ENCODE data around the gene COX14.

Gene COX14

DNA sequence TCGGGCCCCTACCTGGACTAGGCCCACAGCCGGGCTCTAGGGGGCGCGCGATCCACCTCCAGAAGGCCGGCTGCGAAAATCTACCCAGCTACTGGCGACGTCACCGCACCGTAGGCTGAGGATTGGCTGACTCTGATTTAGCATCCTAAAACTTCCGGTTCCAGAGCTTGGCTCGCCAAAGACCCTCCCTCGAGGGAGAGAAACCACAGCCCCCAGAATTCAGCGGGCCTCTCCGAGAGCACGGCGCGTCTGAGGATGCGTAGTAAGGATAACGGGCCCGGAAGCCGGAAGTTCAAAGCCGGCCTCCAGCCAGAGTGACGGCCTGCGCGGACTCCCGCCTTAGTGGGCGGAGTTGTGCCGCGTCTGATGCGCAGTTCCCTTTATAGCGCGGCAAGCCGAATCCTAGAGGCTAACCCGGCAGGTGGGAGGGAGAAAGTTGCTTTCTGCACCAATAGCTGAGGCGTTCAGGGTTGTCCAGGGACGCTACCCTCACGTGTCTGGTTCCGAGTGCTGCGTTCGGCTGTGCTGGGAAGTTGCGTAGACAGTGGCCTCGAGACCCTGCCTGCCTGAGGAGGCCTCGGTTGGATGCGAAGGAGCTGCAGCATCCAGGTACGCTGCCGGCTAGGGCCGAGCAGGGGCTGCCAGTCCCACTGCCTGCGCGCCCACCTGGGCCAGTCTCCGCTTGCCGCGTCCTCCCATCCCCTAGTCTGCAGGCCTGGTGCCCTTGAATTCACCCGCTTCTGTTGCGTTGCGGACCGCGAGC lies at the start of gene COX14:
COX14 (plus strand) TSS at position 544 of the 763 bp plus-strand sequence. CDS start 7,808 bp downstream, outside the sequence.
- TF ChIP-seq EZH2 (IDR thresholded peaks at IDR 0.05): no peak
- peak; percentile 85 for TF ChIP-seq POLR2AphosphoS5 (IDR thresholded peaks at IDR 0.05; ENCODE audit: borderline replicate concordance, low read depth, low read length)
- peak; percentile 37 for TF ChIP-seq FOXP2 (optimal IDR thresholded peaks at IDR 0.05; ENCODE audit: control extremely low read depth, extremely low read length, insufficient read depth)
- peak; percentile 95 for DNase-seq (ENCODE audit: low read depth, low spot score)
- no peaks in the 10 kb centered on the region for H3K36me3 ChIP-seq (ENCODE audit: insufficient read depth, low read length)
- H3K9me3 ChIP-seq (ENCODE audit: low read depth, low read length): no peaks in the 10 kb centered on the region
- peak within 1 kb of the TSS; percentile 100 for H3K4me3 ChIP-seq
- peak within 1 kb of the TSS; percentile 88 for H3K9ac ChIP-seq (ENCODE audit: insufficient read length)
- H3K27ac ChIP-seq: peak within 1 kb of the TSS; percentile 85

DNA sequence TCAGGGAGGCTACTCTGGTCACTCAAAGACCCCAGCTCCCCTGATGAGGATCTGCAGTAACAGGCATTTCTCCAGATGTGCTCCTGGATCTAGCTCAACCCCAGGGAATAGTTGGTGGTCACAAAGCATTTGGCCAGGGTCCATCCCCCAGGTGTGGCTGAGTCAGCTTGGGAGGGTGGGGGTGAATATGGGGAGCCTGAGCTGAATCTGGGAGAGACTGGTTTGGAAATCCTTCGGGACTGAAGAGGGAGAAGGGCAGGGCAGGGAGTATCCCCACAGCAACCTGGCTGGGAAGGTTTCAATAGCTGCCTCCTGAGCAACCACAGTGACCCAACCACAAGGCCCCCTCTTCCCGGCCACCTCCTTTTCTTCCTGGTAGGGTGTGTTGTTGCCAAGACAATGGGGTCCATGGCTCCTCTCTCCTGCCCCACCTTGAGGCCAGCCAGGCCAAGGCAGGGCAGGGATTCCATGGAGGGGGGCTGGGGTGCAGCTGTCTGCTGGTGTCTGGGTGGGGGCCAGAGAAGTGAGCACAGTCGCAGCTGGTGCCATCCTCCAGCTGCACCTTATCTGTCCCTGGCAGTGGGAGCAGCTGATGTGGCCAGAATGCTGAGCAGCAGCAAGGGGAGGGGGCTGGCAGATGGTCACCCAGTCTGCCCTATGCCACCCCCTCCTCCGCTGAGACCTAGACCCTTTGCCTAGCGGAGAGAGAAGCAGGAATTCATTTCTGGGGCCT lies 49.1 kb upstream of the COX14 start:
- Histone ChIP-seq H3K4me3 (no peak overlapping the region), H3K36me3 (ENCODE audit: insufficient read depth, low read length) (no peaks in the 10 kb centered on the region), H3K9ac (ENCODE audit: insufficient read length) (no peak overlapping the region), H3K9me3 (ENCODE audit: low read depth, low read length) (no peaks in the 10 kb centered on the region), H3K27ac (no peak overlapping the region)
- no peak for TF ChIP-seq FOXP2 (optimal IDR thresholded peaks at IDR 0.05; ENCODE audit: control extremely low read depth, extremely low read length, insufficient read depth)
- no peak for DNase-seq (ENCODE audit: low read depth, low spot score)

DNA sequence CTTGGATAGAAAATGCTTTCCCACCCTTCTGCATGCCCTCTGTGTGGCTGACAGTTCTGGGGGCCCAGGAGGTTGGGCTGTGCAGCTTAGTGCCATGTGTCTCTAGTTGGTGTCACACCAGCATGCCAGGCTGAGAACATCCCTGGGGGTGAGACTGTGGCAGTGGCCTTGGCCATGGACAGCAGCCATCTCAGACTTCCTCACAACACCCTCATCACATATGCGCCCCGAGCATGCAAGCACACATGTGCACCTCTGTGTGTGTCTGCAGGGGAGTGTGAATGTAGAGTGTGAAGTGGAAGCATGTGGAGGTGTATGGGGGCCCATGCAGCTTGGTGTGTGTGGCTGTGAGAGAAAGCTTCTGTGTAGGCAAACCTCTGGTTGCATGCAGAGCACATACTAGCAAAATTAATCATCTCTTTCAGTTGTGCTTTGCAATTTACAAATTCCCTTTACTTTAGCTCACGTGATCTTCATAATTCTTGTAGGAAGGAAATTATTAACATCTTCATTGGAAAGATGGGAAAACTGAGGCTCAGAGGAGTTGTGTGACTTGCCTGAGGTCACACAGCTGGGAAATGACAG lies 46.2 kb upstream of the COX14 start:
- Histone ChIP-seq H3K4me3 (no peak overlapping the region), H3K36me3 (ENCODE audit: insufficient read depth, low read length) (no peaks in the 10 kb centered on the region), H3K9me3 (ENCODE audit: low read depth, low read length) (no peaks in the 10 kb centered on the region), H3K27ac (no peak overlapping the region), H3K9ac (ENCODE audit: insufficient read length) (no peak overlapping the region)
- TF ChIP-seq POLR2AphosphoS5 (IDR thresholded peaks at IDR 0.05; ENCODE audit: borderline replicate concordance, low read depth, low read length): no peak
- TF ChIP-seq FOXP2 (optimal IDR thresholded peaks at IDR 0.05; ENCODE audit: control extremely low read depth, extremely low read length, insufficient read depth): no peak
- no peak for TF ChIP-seq EZH2 (IDR thresholded peaks at IDR 0.05)
- DNase-seq (ENCODE audit: low read depth, low spot score): no peak

DNA sequence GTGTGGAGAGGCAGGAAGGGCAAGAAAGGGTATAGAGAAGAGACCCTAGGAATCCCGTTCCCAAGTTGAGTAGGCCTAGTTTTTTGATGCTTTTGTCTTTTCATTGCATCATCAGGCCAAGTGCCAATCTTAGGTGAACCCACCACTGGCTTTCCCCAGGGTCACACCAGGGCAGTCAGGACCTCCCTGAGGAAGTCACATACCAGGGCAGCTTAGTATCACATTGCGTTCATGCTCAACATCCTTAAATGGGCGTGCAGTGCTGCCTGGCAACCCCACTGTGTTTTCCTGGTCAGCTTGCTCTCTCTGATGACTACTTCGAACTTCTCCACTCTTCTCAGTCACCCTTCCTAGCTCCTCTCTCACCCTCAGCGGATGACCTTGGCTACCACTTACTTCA lies 45.6 kb upstream of the COX14 start:
- TF ChIP-seq FOXP2 (optimal IDR thresholded peaks at IDR 0.05; ENCODE audit: control extremely low read depth, extremely low read length, insufficient read depth): no peak
- no peak for TF ChIP-seq EZH2 (IDR thresholded peaks at IDR 0.05)
- TF ChIP-seq POLR2AphosphoS5 (IDR thresholded peaks at IDR 0.05; ENCODE audit: borderline replicate concordance, low read depth, low read length): no peak
- Histone ChIP-seq H3K9ac (ENCODE audit: insufficient read length) (no peak overlapping the region), H3K27ac (no peak overlapping the region), H3K9me3 (ENCODE audit: low read depth, low read length) (no peaks in the 10 kb centered on the region), H3K4me3 (no peak overlapping the region), H3K36me3 (ENCODE audit: insufficient read depth, low read length) (no peaks in the 10 kb centered on the region)
- no peak for DNase-seq (ENCODE audit: low read depth, low spot score)

DNA sequence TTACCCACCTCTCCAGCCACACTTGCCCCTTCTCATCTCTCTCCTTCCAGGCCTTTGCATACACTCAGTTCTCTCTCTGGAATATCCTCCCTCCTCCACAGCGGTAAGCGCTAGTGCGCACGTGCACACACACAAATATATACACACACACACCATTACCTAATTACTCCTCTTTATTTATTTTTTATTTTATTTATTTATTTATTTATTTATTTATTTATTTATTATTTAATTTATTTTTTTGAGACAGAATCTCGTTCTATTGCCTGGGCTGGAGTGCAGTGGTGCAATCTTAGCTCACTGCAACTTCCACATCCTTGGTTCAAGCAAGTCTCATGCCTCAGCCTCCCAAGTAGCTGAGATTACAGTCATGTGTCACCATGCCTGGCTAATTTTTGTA lies 43.0 kb upstream of the COX14 start:
- H3K4me3 ChIP-seq: no peak overlapping the region
- H3K9ac ChIP-seq (ENCODE audit: insufficient read length): no peak overlapping the region
- H3K36me3 ChIP-seq (ENCODE audit: insufficient read depth, low read length): no peaks in the 10 kb centered on the region
- TF ChIP-seq POLR2AphosphoS5 (IDR thresholded peaks at IDR 0.05; ENCODE audit: borderline replicate concordance, low read depth, low read length): no peak
- no peak for TF ChIP-seq FOXP2 (optimal IDR thresholded peaks at IDR 0.05; ENCODE audit: control extremely low read depth, extremely low read length, insufficient read depth)
- no peak for TF ChIP-seq EZH2 (IDR thresholded peaks at IDR 0.05)
- H3K27ac ChIP-seq: no peak overlapping the region
- no peak for DNase-seq (ENCODE audit: low read depth, low spot score)
- no peaks in the 10 kb centered on the region for H3K9me3 ChIP-seq (ENCODE audit: low read depth, low read length)

DNA sequence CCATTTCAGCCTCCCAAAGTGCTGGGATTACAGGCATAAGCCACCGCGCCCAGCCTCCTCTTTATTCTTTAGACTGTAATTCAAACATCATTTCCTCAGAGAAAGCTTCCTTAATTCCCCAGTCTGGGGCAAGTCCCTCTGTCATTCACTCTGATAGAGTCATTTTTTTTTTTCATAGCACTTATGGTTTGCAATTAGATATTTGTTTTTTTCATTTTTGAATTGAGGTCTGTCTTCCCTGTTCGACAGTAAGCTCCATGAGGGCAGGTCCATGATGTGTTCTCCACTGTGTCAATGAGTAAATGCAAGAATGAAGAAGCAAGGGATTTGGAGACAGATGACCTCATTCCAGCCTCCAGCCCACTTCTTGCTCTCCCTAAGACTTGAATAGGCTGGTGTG lies 42.5 kb upstream of the COX14 start:
- no peak overlapping the region for H3K27ac ChIP-seq
- no peak for DNase-seq (ENCODE audit: low read depth, low spot score)
- TF ChIP-seq POLR2AphosphoS5 (IDR thresholded peaks at IDR 0.05; ENCODE audit: borderline replicate concordance, low read depth, low read length) (no peak), EZH2 (IDR thresholded peaks at IDR 0.05) (no peak), FOXP2 (optimal IDR thresholded peaks at IDR 0.05; ENCODE audit: control extremely low read depth, extremely low read length, insufficient read depth) (no peak)
- H3K9ac ChIP-seq (ENCODE audit: insufficient read length): no peak overlapping the region
- H3K4me3 ChIP-seq: no peak overlapping the region
- no peaks in the 10 kb centered on the region for H3K36me3 ChIP-seq (ENCODE audit: insufficient read depth, low read length)
- H3K9me3 ChIP-seq (ENCODE audit: low read depth, low read length): no peaks in the 10 kb centered on the region

DNA sequence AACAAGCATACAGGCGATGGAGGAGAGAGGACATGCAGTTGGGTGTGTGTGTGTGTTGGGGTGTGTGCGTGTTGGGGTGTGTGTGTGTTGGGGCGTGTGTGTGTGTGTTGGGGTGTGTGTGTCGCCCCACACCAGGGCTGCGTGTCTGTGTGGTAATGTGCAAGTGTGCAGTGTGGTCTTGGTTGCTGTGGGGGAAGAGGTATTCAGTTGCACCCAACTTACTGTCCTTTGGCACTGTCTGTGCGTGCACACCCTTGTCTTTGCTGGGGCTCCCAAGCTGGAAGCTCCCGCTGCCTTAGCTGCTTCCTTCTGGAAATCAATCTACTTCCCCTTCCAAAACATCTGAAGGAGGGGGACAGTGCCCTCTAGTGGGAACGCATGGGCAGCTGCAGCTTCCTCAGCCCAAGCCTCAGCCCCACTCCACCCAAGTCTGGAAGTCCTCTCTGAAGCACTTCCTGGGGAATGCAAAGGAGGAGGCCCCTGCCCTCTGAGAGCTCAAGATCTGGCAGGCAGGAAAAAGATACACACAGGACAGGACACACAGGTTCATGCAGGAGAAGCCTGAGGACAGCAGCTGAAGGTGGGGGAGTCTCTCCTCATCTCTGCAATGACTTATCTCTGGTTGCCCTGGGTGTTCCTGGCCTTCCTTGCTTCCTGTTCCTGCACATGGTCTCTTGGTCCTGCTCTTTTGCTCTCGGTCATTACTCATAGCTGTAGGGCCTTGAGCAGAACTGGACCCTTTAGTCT lies 41.5 kb upstream of the COX14 start:
- Histone ChIP-seq H3K9me3 (ENCODE audit: low read depth, low read length) (no peaks in the 10 kb centered on the region), H3K36me3 (ENCODE audit: insufficient read depth, low read length) (no peaks in the 10 kb centered on the region), H3K4me3 (no peak overlapping the region), H3K27ac (no peak overlapping the region), H3K9ac (ENCODE audit: insufficient read length) (no peak overlapping the region)
- TF ChIP-seq EZH2 (IDR thresholded peaks at IDR 0.05): no peak
- TF ChIP-seq FOXP2 (optimal IDR thresholded peaks at IDR 0.05; ENCODE audit: control extremely low read depth, extremely low read length, insufficient read depth): no peak
- TF ChIP-seq POLR2AphosphoS5 (IDR thresholded peaks at IDR 0.05; ENCODE audit: borderline replicate concordance, low read depth, low read length): no peak
- DNase-seq (ENCODE audit: low read depth, low spot score): peak; percentile 71
